Measurements from ENCODE around the gene RASGRF1. TPM values are rescaled to one million over a fixed set of nuclear protein-coding genes. Genes with fewer than 3 reads are reported as not detected.
A peak's percentile ranks its signal among the peaks of the same experiment; 100 is the strongest.
"Not testable (repeated sequence)": the region's sequence is repeated elsewhere in the genome, so short reads cannot be mapped to it uniquely, and the experiment has no call there.

RASGRF1 gene
- total and polyA plus RNA-seq, 9 of the 15 experiments (the other 6 are each of a cell fraction or from before 2014, with no cell fraction given), result 0.03 to 0.58 (median 0.06) TPM; not detected in 1

GRCh38 chr15:78995161-78995560, 95.4 kb downstream of the RASGRF1 start:
- TF ChIP-seq NFIC (IDR thresholded peaks at IDR 0.05), result peak; percentile 60
- CTCF ChIA-PET (ENCODE audit: low intra/inter-chr PET ratio); H3K79me2 ChIP-seq (ENCODE audit: control insufficient read depth, insufficient read depth, low read length); H3K36me3 ChIP-seq (ENCODE audit: control insufficient read depth, insufficient read depth, low read length); H2AFZ ChIP-seq (ENCODE audit: low read depth, low read length); H3K9ac ChIP-seq (ENCODE audit: insufficient read depth in 1 of 2, low read depth in 2 of 2, low read length in 2 of 2); in situ Hi-C loops (cut with MboI); ATAC-seq; H3K9me1 ChIP-seq (ENCODE audit: control insufficient read depth, insufficient read depth, low read length); H3K27ac ChIP-seq (ENCODE audit: extremely low read depth, low read depth, low read length); intact Hi-C loops (cut with micrococcal nuclease); FAIRE-seq; H3K4me3 ChIP-seq; H3K4me2 ChIP-seq (ENCODE audit: insufficient read depth, low read length); DNase-seq (ENCODE audit: extremely low read depth in 1 of 4, low spot score in 3 of 4); H4K20me1 ChIP-seq (replicated peaks; ENCODE audit: control insufficient read depth, insufficient read depth, low read length); H3K9me3 ChIP-seq (replicated peaks; ENCODE audit: control insufficient read depth, insufficient read depth, low read depth, low read length); H3K4me1 ChIP-seq (replicated peaks in 1 of 2; ENCODE audit: control insufficient read depth in 2 of 2, insufficient read depth in 2 of 2, low read length in 2 of 2); BruUV-seq (replicated peaks): not testable (repeated sequence)
- WGBS (ENCODE audit: insufficient coverage, low coverage, missing lambda C conversion rate), result 27% methylated on average over 6 of the region's 6 CpGs
- H3K27me3 ChIP-seq (ENCODE audit: control insufficient read depth in 2 of 2, insufficient read depth in 2 of 2, low read length in 2 of 2), result peaks cover 20 to 60% of the 10 kb centered on the region in 2 experiments; a peak in 4 of 5 replicates
- POLR2A ChIA-PET, result interaction anchor here (1.0 kb wide), 1 partner anchor 10 kb away, joined by 4 read pairs; no protein-coding TSS in a partner anchor

- POLR2A ChIA-PET, result interaction anchor here (0.6 to 0.7 kb wide), 3 partner anchors 28 to 193 kb away, joined by 3 to 4 read pairs (median 3); no protein-coding TSS in a partner anchor
- peaks cover 3% of the 10 kb centered on the region; the same call in 1 of the 2 replicates for H4K20me1 ChIP-seq (replicated peaks; ENCODE audit: control insufficient read depth, insufficient read depth, low read length)
- H3K9ac ChIP-seq (ENCODE audit: insufficient read depth in 1 of 2, low read depth in 2 of 2, low read length in 2 of 2), result no peak overlapping the region
- H3K4me2 ChIP-seq (ENCODE audit: insufficient read depth, low read length), result no peak overlapping the region
- BruUV-seq (replicated peaks), result no TSS peak
- H3K4me3 ChIP-seq, result no peak overlapping the region
- in situ Hi-C loops (cut with MboI) (no loop called here), intact Hi-C loops (cut with micrococcal nuclease) (no loop called here)
- H3K9me1 ChIP-seq (ENCODE audit: control insufficient read depth, insufficient read depth, low read length), result peaks cover 2% of the 10 kb centered on the region
- H3K36me3 ChIP-seq (ENCODE audit: control insufficient read depth, insufficient read depth, low read length), result no peaks in the 10 kb centered on the region
- no peaks in the 10 kb centered on the region for H3K79me2 ChIP-seq (ENCODE audit: control insufficient read depth, insufficient read depth, low read length)
- peaks cover 0 to 3% of the 10 kb centered on the region in 2 experiments; a peak in 1 of 5 replicates for H3K4me1 ChIP-seq (replicated peaks in 1 of 2; ENCODE audit: control insufficient read depth in 2 of 2, insufficient read depth in 2 of 2, low read length in 2 of 2)
- CTCF ChIA-PET (ENCODE audit: low intra/inter-chr PET ratio), result no interaction called here
- WGBS (ENCODE audit: insufficient coverage, low coverage, missing lambda C conversion rate), result 33% methylated on average over 9 of the region's 10 CpGs
- ATAC-seq (no peak; the same call in 2 of the 3 replicates), DNase-seq (ENCODE audit: extremely low read depth in 1 of 4, low spot score in 3 of 4) (no peak), FAIRE-seq (no peak)
- peaks cover 21 to 58% of the 10 kb centered on the region in 2 experiments; a peak in 4 of 5 replicates for H3K27me3 ChIP-seq (ENCODE audit: control insufficient read depth in 2 of 2, insufficient read depth in 2 of 2, low read length in 2 of 2)
- no peaks in the 10 kb centered on the region for H3K9me3 ChIP-seq (replicated peaks; ENCODE audit: control insufficient read depth, insufficient read depth, low read depth, low read length)
- H3K27ac ChIP-seq (ENCODE audit: extremely low read depth, low read depth, low read length), result no peak overlapping the region
- H2AFZ ChIP-seq (ENCODE audit: low read depth, low read length), result no peak overlapping the region
- TF ChIP-seq ZNF584 (CRISPR knock-in tag; IDR thresholded peaks at IDR 0.05; ENCODE audit: low read depth) (no peak), ZNF24 (IDR thresholded peaks at IDR 0.05) (no peak), PYGO2 (tag; IDR thresholded peaks at IDR 0.05) (no peak), FOSL1 (tag; conservative IDR thresholded peaks at IDR 0.05) (no peak), ZFP36 (IDR thresholded peaks at IDR 0.05; ENCODE audit: low read depth, low read length, partially characterized antibody) (no peak), ETS2 (tag; IDR thresholded peaks at IDR 0.05; ENCODE audit: borderline replicate concordance, poor library complexity, severe bottlenecking) (no peak), MYC (IDR thresholded peaks at IDR 0.05; ENCODE audit: low read depth, low read length) (no peak), MYC (CRISPR knock-in tag; IDR thresholded peaks at IDR 0.05; ENCODE audit: borderline replicate concordance, low read depth) (no peak), ARID2 (IDR thresholded peaks at IDR 0.05) (no peak), NFE2 (IDR thresholded peaks at IDR 0.05; ENCODE audit: low read depth) (no peak), OTX1 (CRISPR knock-in tag; IDR thresholded peaks at IDR 0.05) (no peak), TGIF2 (CRISPR knock-in tag; IDR thresholded peaks at IDR 0.05) (no peak)
- TF ChIP-seq, protein P1, sequence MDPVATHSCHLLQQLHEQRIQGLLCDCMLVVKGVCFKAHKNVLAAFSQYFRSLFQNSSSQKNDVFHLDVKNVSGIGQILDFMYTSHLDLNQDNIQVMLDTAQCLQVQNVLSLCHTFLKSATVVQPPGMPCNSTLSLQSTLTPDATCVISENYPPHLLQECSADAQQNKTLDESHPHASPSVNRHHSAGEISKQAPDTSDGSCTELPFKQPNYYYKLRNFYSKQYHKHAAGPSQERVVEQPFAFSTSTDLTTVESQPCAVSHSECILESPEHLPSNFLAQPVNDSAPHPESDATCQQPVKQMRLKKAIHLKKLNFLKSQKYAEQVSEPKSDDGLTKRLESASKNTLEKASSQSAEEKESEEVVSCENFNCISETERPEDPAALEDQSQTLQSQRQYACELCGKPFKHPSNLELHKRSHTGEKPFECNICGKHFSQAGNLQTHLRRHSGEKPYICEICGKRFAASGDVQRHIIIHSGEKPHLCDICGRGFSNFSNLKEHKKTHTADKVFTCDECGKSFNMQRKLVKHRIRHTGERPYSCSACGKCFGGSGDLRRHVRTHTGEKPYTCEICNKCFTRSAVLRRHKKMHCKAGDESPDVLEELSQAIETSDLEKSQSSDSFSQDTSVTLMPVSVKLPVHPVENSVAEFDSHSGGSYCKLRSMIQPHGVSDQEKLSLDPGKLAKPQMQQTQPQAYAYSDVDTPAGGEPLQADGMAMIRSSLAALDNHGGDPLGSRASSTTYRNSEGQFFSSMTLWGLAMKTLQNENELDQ (CRISPR knock-in tag; IDR thresholded peaks at IDR 0.05; ENCODE audit: borderline replicate concordance), result no peak
Measured at GRCh38 chr15:78993931-78994530, 96.5 kb downstream of the RASGRF1 start.
